Spleen (tissue), 7 donors: Measurements from ENCODE around the gene NRXN3.

ENCODE experiments used
- CTCF ChIP-seq, 11 experiments: fragments of 200-600 bp in 7 of 11; fragments of 450-650 bp in 4 of 11; sonication (generic) in 4 of 11; IDR thresholded peaks in 8 of 11; conservative IDR thresholded peaks in 3 of 11; 1 replicate in 7 of 11; 2 replicates in 4 of 11; pipeline versions ENCODE4 v1.4.0 to v1.8.0; 2016 to 2021; ENCODE audit warnings: antibody characterized with exemption in 11 of 11, inconsistent platforms in 4 of 11, mild to moderate bottlenecking in 1 of 11
- POLR2A ChIP-seq, 3 donors: fragments of 450-650 bp; IDR thresholded peaks; one replicate each; pipeline ENCODE4 v1.5.1; 2017; ENCODE audit warnings: antibody characterized with exemption in 3 of 3, mild to moderate bottlenecking in 1 of 3
- donor health status: DM: no; HTN: no; CAD: no; lungs with moderate emphysema.
- donor health status: DM: no; HTN: no; CAD: no.
- donor health status: DM: no; HTN: no; CAD: no.

DNA sequence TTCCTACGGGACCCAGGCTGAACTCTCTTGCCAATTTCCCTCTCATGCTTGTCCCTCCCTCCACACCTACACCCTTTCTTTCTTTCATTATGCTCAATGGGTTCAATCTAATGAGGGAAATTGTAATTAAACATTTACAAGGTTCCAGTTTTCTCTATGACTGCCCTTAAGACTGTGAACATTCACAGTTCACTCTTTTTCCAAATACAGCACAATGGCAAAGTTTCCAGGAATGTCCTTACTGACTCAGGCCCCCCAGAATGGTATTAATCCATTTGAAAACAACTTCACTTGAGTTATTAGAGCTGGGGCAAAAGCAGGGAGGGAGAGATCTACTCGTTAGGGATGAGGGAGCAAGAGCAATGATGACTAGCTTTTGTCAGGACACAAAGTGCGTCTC is 892.1 kb downstream of the NRXN3 start:
- TF ChIP-seq CTCF (IDR thresholded peaks at IDR 0.05 in 8 of 11, conservative IDR thresholded peaks at IDR 0.05 in 3 of 11) (no peak), POLR2A (IDR thresholded peaks at IDR 0.05) (no peak)
